ENCODE data around the gene GPR151. TPM values are rescaled to one million over a fixed set of nuclear protein-coding genes. Genes with fewer than 3 reads are reported as not detected.

GPR151 gene
- polyA plus RNA-seq, 1 donor (not counting 4 experiments of a cell fraction or from before 2014, with no cell fraction given) = not detected

DNA sequence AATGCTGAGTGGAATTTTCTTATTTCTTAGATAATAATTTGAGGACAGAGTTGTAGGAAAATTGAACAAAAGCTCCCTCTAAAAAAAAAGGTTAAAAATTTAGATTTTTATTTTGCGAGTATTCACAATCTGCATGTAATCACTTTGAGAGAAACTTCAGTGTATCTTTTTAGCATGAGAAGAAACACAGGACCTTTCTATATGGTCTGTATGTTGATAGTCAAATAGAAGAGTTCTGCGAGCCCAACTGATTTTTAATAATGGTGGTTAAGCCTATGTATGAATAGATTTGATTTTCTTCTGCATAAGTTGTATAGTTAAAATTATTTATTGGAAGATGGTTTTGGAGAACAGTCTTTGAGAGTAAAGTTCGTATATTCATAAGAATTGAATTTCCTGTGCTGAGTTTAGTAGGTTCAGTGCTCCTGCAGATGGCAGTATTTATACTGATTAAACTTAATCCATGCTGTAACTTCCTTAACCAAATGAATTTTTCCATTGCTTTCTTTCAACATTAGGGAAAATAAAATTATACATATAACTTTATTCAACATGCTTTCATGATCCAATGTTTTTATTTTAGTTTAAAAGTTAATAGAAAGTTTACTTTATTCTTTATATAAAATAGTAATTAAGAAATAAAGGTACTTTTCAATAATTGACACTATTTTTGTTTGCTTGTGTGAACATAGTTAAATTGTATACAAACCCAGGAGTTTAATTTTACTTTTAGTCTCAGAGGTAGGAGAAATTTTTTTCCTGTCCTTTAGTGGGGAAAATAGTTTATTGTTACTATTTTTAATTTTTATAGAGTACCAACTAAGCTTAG is 49.3 kb downstream of the GPR151 start:
- no peaks in the 10 kb centered on the region for H3K9me3 ChIP-seq (ENCODE audit: control insufficient read depth, low read depth, low read length)
- no peaks in the 10 kb centered on the region for H3K27me3 ChIP-seq (ENCODE audit: control insufficient read depth, extremely low read depth, insufficient read depth, low read length)
- no peak overlapping the region for H2AFZ ChIP-seq (ENCODE audit: control insufficient read depth, low read length)
- H3K36me3 ChIP-seq (ENCODE audit: control insufficient read depth in 2 of 2, extremely low read depth in 1 of 2, insufficient read depth in 2 of 2, low read length in 2 of 2) = peaks cover 12 to 22% of the 10 kb centered on the region in 2 experiments
- no peak overlapping the region for H3K4me3 ChIP-seq (ENCODE audit: control insufficient read depth in 2 of 3, extremely low read depth in 1 of 3, insufficient read depth in 2 of 3, low read depth in 1 of 3, low read length in 3 of 3)
- H3K9me1 ChIP-seq (ENCODE audit: control insufficient read depth, extremely low read depth, insufficient read depth, low read length) = no peaks in the 10 kb centered on the region
- H3K4me2 ChIP-seq (ENCODE audit: control insufficient read depth, extremely low read depth, insufficient read depth, low read depth, low read length) = no peak overlapping the region
- H3K79me2 ChIP-seq (ENCODE audit: control insufficient read depth, insufficient read depth, low read length) = peaks cover 56% of the 10 kb centered on the region
- FAIRE-seq (no peak), DNase-seq (ENCODE audit: low read depth, low spot score) (no peak)
- no peak for TF ChIP-seq EZH2 (IDR thresholded peaks at IDR 0.05; ENCODE audit: low read length)
- TF ChIP-seq, protein P1, sequence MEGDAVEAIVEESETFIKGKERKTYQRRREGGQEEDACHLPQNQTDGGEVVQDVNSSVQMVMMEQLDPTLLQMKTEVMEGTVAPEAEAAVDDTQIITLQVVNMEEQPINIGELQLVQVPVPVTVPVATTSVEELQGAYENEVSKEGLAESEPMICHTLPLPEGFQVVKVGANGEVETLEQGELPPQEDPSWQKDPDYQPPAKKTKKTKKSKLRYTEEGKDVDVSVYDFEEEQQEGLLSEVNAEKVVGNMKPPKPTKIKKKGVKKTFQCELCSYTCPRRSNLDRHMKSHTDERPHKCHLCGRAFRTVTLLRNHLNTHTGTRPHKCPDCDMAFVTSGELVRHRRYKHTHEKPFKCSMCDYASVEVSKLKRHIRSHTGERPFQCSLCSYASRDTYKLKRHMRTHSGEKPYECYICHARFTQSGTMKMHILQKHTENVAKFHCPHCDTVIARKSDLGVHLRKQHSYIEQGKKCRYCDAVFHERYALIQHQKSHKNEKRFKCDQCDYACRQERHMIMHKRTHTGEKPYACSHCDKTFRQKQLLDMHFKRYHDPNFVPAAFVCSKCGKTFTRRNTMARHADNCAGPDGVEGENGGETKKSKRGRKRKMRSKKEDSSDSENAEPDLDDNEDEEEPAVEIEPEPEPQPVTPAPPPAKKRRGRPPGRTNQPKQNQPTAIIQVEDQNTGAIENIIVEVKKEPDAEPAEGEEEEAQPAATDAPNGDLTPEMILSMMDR (optimal IDR thresholded peaks at IDR 0.05 in 1 of 3, IDR thresholded peaks at IDR 0.05 in 1 of 3, conservative IDR thresholded peaks at IDR 0.05 in 1 of 3; ENCODE audit: extremely low read depth in 1 of 3, insufficient read depth in 2 of 3, low read length in 3 of 3) = peak in 2 of 3 experiments; percentile 19 to 30
- no peaks in the 10 kb centered on the region for H4K20me1 ChIP-seq (ENCODE audit: control insufficient read depth, extremely low read depth, insufficient read depth, low read length)
- no peak overlapping the region for H3K27ac ChIP-seq (ENCODE audit: control insufficient read depth, insufficient read depth, low read length)
- H3K4me1 ChIP-seq (ENCODE audit: control insufficient read depth, extremely low read depth, insufficient read depth, low read length) = peaks cover 4% of the 10 kb centered on the region
- dilution Hi-C loops (cut with MboI; ENCODE audit: extremely low pct_ligation_motif_present, low sequenced_read_pairs) = no loop called here
- no peak overlapping the region for H3K9ac ChIP-seq (ENCODE audit: control insufficient read depth, extremely low read depth, insufficient read depth, low read length)

GRCh38 chr5:146463446-146463845 is 52.5 kb downstream of the GPR151 start:
- peaks cover 4% of the 10 kb centered on the region for H3K4me1 ChIP-seq (ENCODE audit: control insufficient read depth, extremely low read depth, insufficient read depth, low read length)
- peaks cover 84% of the 10 kb centered on the region for H3K79me2 ChIP-seq (ENCODE audit: control insufficient read depth, insufficient read depth, low read length)
- H3K27ac ChIP-seq (ENCODE audit: control insufficient read depth, insufficient read depth, low read length) = no peak overlapping the region
- no peak overlapping the region for H2AFZ ChIP-seq (ENCODE audit: control insufficient read depth, low read length)
- H3K9ac ChIP-seq (ENCODE audit: control insufficient read depth, extremely low read depth, insufficient read depth, low read length) = no peak overlapping the region
- no peak overlapping the region for H3K4me3 ChIP-seq (ENCODE audit: control insufficient read depth in 2 of 3, extremely low read depth in 1 of 3, insufficient read depth in 2 of 3, low read depth in 1 of 3, low read length in 3 of 3)
- no peaks in the 10 kb centered on the region for H3K9me3 ChIP-seq (ENCODE audit: control insufficient read depth, low read depth, low read length)
- FAIRE-seq = no peak
- H3K27me3 ChIP-seq (ENCODE audit: control insufficient read depth, extremely low read depth, insufficient read depth, low read length) = no peaks in the 10 kb centered on the region
- no peak for TF ChIP-seq EZH2 (IDR thresholded peaks at IDR 0.05; ENCODE audit: low read length)
- TF ChIP-seq, protein P1 (optimal IDR thresholded peaks at IDR 0.05 in 1 of 3, IDR thresholded peaks at IDR 0.05 in 1 of 3, conservative IDR thresholded peaks at IDR 0.05 in 1 of 3; ENCODE audit: extremely low read depth in 1 of 3, insufficient read depth in 2 of 3, low read length in 3 of 3) = no peak
- no peak overlapping the region for H3K4me2 ChIP-seq (ENCODE audit: control insufficient read depth, extremely low read depth, insufficient read depth, low read depth, low read length)
- no peak for DNase-seq (ENCODE audit: low read depth, low spot score)
- peaks cover 2% of the 10 kb centered on the region for H4K20me1 ChIP-seq (ENCODE audit: control insufficient read depth, extremely low read depth, insufficient read depth, low read length)
- H3K36me3 ChIP-seq (ENCODE audit: control insufficient read depth in 2 of 2, extremely low read depth in 1 of 2, insufficient read depth in 2 of 2, low read length in 2 of 2) = peaks cover 15 to 30% of the 10 kb centered on the region in 2 experiments
- dilution Hi-C loops (cut with MboI; ENCODE audit: extremely low pct_ligation_motif_present, low sequenced_read_pairs) = no loop called here
- H3K9me1 ChIP-seq (ENCODE audit: control insufficient read depth, extremely low read depth, insufficient read depth, low read length) = no peaks in the 10 kb centered on the region

Small RNAs within 50 kb of the gene (small RNA-seq; reads per million reads assigned to genes)
- 0 reads per million in 3 experiments for gene RF02271 (ENCODE audit: insufficient read length in 3 of 3, low read depth in 3 of 3, low replicate concordance in 1 of 3)

Other genes with a start within 250 kb of the GPR151 start
- gene POU4F3, start 177.4 kb downstream of the GPR151 start, polyA plus RNA-seq = 0.02 to 0.04 TPM (median 0.03 TPM) in 3 replicates
- gene TCERG1, start 68.9 kb downstream of the GPR151 start, polyA plus RNA-seq = 48.2 to 71.6 TPM (median 51.8 TPM) in 3 replicates